ENCODE results near the gene ZNF862.

Gene ZNF862

GRCh38 chr7:149846021-149846420 lies 7.8 kb downstream of the ZNF862 start:
- H3K9ac ChIP-seq (ENCODE audit: low read depth, low read length, poor library complexity, severe bottlenecking) = no peak overlapping the region
- no peaks in the 10 kb centered on the region for H3K36me3 ChIP-seq (ENCODE audit: insufficient read depth, low read length)
- no peak overlapping the region for H3K4me2 ChIP-seq (ENCODE audit: low read depth, low read length, poor library complexity, severe bottlenecking)
- no peaks in the 10 kb centered on the region for H3F3A ChIP-seq (ENCODE audit: low read depth)
- H3K27me3 ChIP-seq (ENCODE audit: insufficient read depth, low read length, poor library complexity, severe bottlenecking) = no peaks in the 10 kb centered on the region
- H3K4me3 ChIP-seq (ENCODE audit: low read length, poor library complexity, severe bottlenecking) = no peak overlapping the region
- no peaks in the 10 kb centered on the region for H3K9me3 ChIP-seq (ENCODE audit: insufficient read depth, low read depth, low read length)
- TF ChIP-seq, protein P1, sequence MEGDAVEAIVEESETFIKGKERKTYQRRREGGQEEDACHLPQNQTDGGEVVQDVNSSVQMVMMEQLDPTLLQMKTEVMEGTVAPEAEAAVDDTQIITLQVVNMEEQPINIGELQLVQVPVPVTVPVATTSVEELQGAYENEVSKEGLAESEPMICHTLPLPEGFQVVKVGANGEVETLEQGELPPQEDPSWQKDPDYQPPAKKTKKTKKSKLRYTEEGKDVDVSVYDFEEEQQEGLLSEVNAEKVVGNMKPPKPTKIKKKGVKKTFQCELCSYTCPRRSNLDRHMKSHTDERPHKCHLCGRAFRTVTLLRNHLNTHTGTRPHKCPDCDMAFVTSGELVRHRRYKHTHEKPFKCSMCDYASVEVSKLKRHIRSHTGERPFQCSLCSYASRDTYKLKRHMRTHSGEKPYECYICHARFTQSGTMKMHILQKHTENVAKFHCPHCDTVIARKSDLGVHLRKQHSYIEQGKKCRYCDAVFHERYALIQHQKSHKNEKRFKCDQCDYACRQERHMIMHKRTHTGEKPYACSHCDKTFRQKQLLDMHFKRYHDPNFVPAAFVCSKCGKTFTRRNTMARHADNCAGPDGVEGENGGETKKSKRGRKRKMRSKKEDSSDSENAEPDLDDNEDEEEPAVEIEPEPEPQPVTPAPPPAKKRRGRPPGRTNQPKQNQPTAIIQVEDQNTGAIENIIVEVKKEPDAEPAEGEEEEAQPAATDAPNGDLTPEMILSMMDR (conservative IDR thresholded peaks at IDR 0.05; ENCODE audit: low read length) = no peak
- no peak for TF ChIP-seq EZH2phosphoT487 (IDR thresholded peaks at IDR 0.05; ENCODE audit: borderline replicate concordance)
- no peaks in the 10 kb centered on the region for H3K79me2 ChIP-seq (ENCODE audit: insufficient read depth, low read length)
- no peak overlapping the region for H2AFZ ChIP-seq (ENCODE audit: low read length)
- no peaks in the 10 kb centered on the region for H3K9me2 ChIP-seq (replicated peaks; ENCODE audit: low read depth, low read length)
- H3K4me1 ChIP-seq (ENCODE audit: insufficient read depth, low read length, poor library complexity, severe bottlenecking) = peaks cover 9% of the 10 kb centered on the region
- no peaks in the 10 kb centered on the region for H4K20me1 ChIP-seq (ENCODE audit: insufficient read depth, low read length, poor library complexity, severe bottlenecking)

GRCh38 chr7:149846436-149847046 lies 8.4 kb downstream of the ZNF862 start:
- H2AFZ ChIP-seq (ENCODE audit: low read length) = no peak overlapping the region
- no peaks in the 10 kb centered on the region for H3K79me2 ChIP-seq (ENCODE audit: insufficient read depth, low read length)
- H3F3A ChIP-seq (ENCODE audit: low read depth) = no peaks in the 10 kb centered on the region
- no peak overlapping the region for H3K4me3 ChIP-seq (ENCODE audit: low read length, poor library complexity, severe bottlenecking)
- H3K4me2 ChIP-seq (ENCODE audit: low read depth, low read length, poor library complexity, severe bottlenecking) = no peak overlapping the region
- H4K20me1 ChIP-seq (ENCODE audit: insufficient read depth, low read length, poor library complexity, severe bottlenecking) = no peaks in the 10 kb centered on the region
- H3K36me3 ChIP-seq (ENCODE audit: insufficient read depth, low read length) = no peaks in the 10 kb centered on the region
- H3K9ac ChIP-seq (ENCODE audit: low read depth, low read length, poor library complexity, severe bottlenecking) = no peak overlapping the region
- H3K4me1 ChIP-seq (ENCODE audit: insufficient read depth, low read length, poor library complexity, severe bottlenecking) = peaks cover 4% of the 10 kb centered on the region
- H3K9me3 ChIP-seq (ENCODE audit: insufficient read depth, low read depth, low read length) = no peaks in the 10 kb centered on the region
- TF ChIP-seq EZH2phosphoT487 (IDR thresholded peaks at IDR 0.05; ENCODE audit: borderline replicate concordance) = no peak
- TF ChIP-seq, protein P1 (conservative IDR thresholded peaks at IDR 0.05; ENCODE audit: low read length) = no peak
- H3K9me2 ChIP-seq (replicated peaks; ENCODE audit: low read depth, low read length) = no peaks in the 10 kb centered on the region
- no peaks in the 10 kb centered on the region for H3K27me3 ChIP-seq (ENCODE audit: insufficient read depth, low read length, poor library complexity, severe bottlenecking)

GRCh38 chr7:149849174-149849573 lies 11.0 kb downstream of the ZNF862 start:
- H3F3A ChIP-seq (ENCODE audit: low read depth) = no peaks in the 10 kb centered on the region
- no peak overlapping the region for H3K4me3 ChIP-seq (ENCODE audit: low read length, poor library complexity, severe bottlenecking)
- no peak overlapping the region for H3K9ac ChIP-seq (ENCODE audit: low read depth, low read length, poor library complexity, severe bottlenecking)
- H4K20me1 ChIP-seq (ENCODE audit: insufficient read depth, low read length, poor library complexity, severe bottlenecking) = no peaks in the 10 kb centered on the region
- H3K9me2 ChIP-seq (replicated peaks; ENCODE audit: low read depth, low read length) = no peaks in the 10 kb centered on the region
- TF ChIP-seq, protein P1 (conservative IDR thresholded peaks at IDR 0.05; ENCODE audit: low read length) = 0 out of 2 replicates have a peak, but pooled peaks have one; percentile 24
- TF ChIP-seq EZH2phosphoT487 (IDR thresholded peaks at IDR 0.05; ENCODE audit: borderline replicate concordance) = no peak
- H3K4me2 ChIP-seq (ENCODE audit: low read depth, low read length, poor library complexity, severe bottlenecking) = no peak overlapping the region
- H3K4me1 ChIP-seq (ENCODE audit: insufficient read depth, low read length, poor library complexity, severe bottlenecking) = no peaks in the 10 kb centered on the region
- no peaks in the 10 kb centered on the region for H3K36me3 ChIP-seq (ENCODE audit: insufficient read depth, low read length)
- no peaks in the 10 kb centered on the region for H3K27me3 ChIP-seq (ENCODE audit: insufficient read depth, low read length, poor library complexity, severe bottlenecking)
- no peak overlapping the region for H2AFZ ChIP-seq (ENCODE audit: low read length)
- H3K9me3 ChIP-seq (ENCODE audit: insufficient read depth, low read depth, low read length) = no peaks in the 10 kb centered on the region
- no peaks in the 10 kb centered on the region for H3K79me2 ChIP-seq (ENCODE audit: insufficient read depth, low read length)
